ENCODE measurements around the gene PCMTD2. TPM values are rescaled to one million over a fixed set of nuclear protein-coding genes. Genes with fewer than 3 reads are reported as not detected.
A peak's percentile ranks its signal among the peaks of the same experiment; 100 is the strongest.

Gene PCMTD2
- 21.5 TPM for polyA plus RNA-seq (2012; ENCODE audit: missing spikeins)

GRCh38 chr20:64255361-64256281 lies at the start of gene PCMTD2:
Gene PCMTD2, plus strand, starts transcription at chr20:64255748. Its CDS starts 4,218 bp downstream, at chr20:64259966.
- DNase-seq (ENCODE audit: insufficient read length) (peak; percentile 96), FAIRE-seq (peak; percentile 86)
- peak; percentile 47; the same call in 1 of the 2 replicates for TF ChIP-seq POLR2A (IDR thresholded peaks at IDR 0.05; ENCODE audit: low read depth, low read length)
- TF ChIP-seq TAF1 (IDR thresholded peaks at IDR 0.05; ENCODE audit: borderline replicate concordance, low read depth, low read length) = no peak

- FAIRE-seq (no peak), DNase-seq (ENCODE audit: insufficient read length) (no peak)
- no peak for TF ChIP-seq POLR2A (IDR thresholded peaks at IDR 0.05; ENCODE audit: low read depth, low read length)
- no peak for TF ChIP-seq POLR2AphosphoS5 (IDR thresholded peaks at IDR 0.05; ENCODE audit: low read depth, low read length)
- no peak for TF ChIP-seq TAF1 (IDR thresholded peaks at IDR 0.05; ENCODE audit: borderline replicate concordance, low read depth, low read length)
Observed at GRCh38 chr20:64206614-64207013, 48.9 kb upstream of the PCMTD2 start.

GRCh38 chr20:64207641-64208590 lies 47.6 kb upstream of the PCMTD2 start:
- DNase-seq (ENCODE audit: insufficient read length) (no peak), FAIRE-seq (no peak)
- TF ChIP-seq POLR2AphosphoS5 (IDR thresholded peaks at IDR 0.05; ENCODE audit: low read depth, low read length) (no peak), POLR2A (IDR thresholded peaks at IDR 0.05; ENCODE audit: low read depth, low read length) (no peak), TAF1 (IDR thresholded peaks at IDR 0.05; ENCODE audit: borderline replicate concordance, low read depth, low read length) (no peak)

- TF ChIP-seq TAF1 (IDR thresholded peaks at IDR 0.05; ENCODE audit: borderline replicate concordance, low read depth, low read length) (no peak), POLR2A (IDR thresholded peaks at IDR 0.05; ENCODE audit: low read depth, low read length) (no peak), POLR2AphosphoS5 (IDR thresholded peaks at IDR 0.05; ENCODE audit: low read depth, low read length) (no peak)
- FAIRE-seq (no peak), DNase-seq (ENCODE audit: insufficient read length) (no peak)
Observed at GRCh38 chr20:64209148-64209547, 46.4 kb upstream of the PCMTD2 start.

- TF ChIP-seq TAF1 (IDR thresholded peaks at IDR 0.05; ENCODE audit: borderline replicate concordance, low read depth, low read length) (no peak), POLR2A (IDR thresholded peaks at IDR 0.05; ENCODE audit: low read depth, low read length) (no peak), POLR2AphosphoS5 (IDR thresholded peaks at IDR 0.05; ENCODE audit: low read depth, low read length) (no peak)
- FAIRE-seq = no peak
- DNase-seq (ENCODE audit: insufficient read length) = no peak
Observed at GRCh38 chr20:64210656-64211369, 44.7 kb upstream of the PCMTD2 start.

- DNase-seq (ENCODE audit: insufficient read length) = no peak
- no peak for TF ChIP-seq TAF1 (IDR thresholded peaks at IDR 0.05; ENCODE audit: borderline replicate concordance, low read depth, low read length)
- TF ChIP-seq POLR2A (IDR thresholded peaks at IDR 0.05; ENCODE audit: low read depth, low read length) = no peak
- no peak for TF ChIP-seq POLR2AphosphoS5 (IDR thresholded peaks at IDR 0.05; ENCODE audit: low read depth, low read length)
- no peak for FAIRE-seq
Observed at GRCh38 chr20:64211874-64212658, 43.5 kb upstream of the PCMTD2 start.

GRCh38 chr20:64212755-64213154 lies 42.8 kb upstream of the PCMTD2 start:
- no peak for FAIRE-seq
- DNase-seq (ENCODE audit: insufficient read length) = no peak
- TF ChIP-seq TAF1 (IDR thresholded peaks at IDR 0.05; ENCODE audit: borderline replicate concordance, low read depth, low read length) (no peak), POLR2A (IDR thresholded peaks at IDR 0.05; ENCODE audit: low read depth, low read length) (no peak), POLR2AphosphoS5 (IDR thresholded peaks at IDR 0.05; ENCODE audit: low read depth, low read length) (no peak)

- FAIRE-seq (no peak), DNase-seq (ENCODE audit: insufficient read length) (no peak)
- no peak for TF ChIP-seq TAF1 (IDR thresholded peaks at IDR 0.05; ENCODE audit: borderline replicate concordance, low read depth, low read length)
- TF ChIP-seq POLR2AphosphoS5 (IDR thresholded peaks at IDR 0.05; ENCODE audit: low read depth, low read length) = no peak
- TF ChIP-seq POLR2A (IDR thresholded peaks at IDR 0.05; ENCODE audit: low read depth, low read length) = no peak
Observed at GRCh38 chr20:64214113-64214512, 41.4 kb upstream of the PCMTD2 start.

- TF ChIP-seq POLR2AphosphoS5 (IDR thresholded peaks at IDR 0.05; ENCODE audit: low read depth, low read length) = no peak
- no peak for TF ChIP-seq TAF1 (IDR thresholded peaks at IDR 0.05; ENCODE audit: borderline replicate concordance, low read depth, low read length)
- TF ChIP-seq POLR2A (IDR thresholded peaks at IDR 0.05; ENCODE audit: low read depth, low read length) = no peak
- DNase-seq (ENCODE audit: insufficient read length) (no peak), FAIRE-seq (no peak)
Observed at GRCh38 chr20:64214952-64215351, 40.6 kb upstream of the PCMTD2 start.

GRCh38 chr20:64216036-64216435 lies 39.5 kb upstream of the PCMTD2 start:
- FAIRE-seq (no peak), DNase-seq (ENCODE audit: insufficient read length) (no peak)

More at GRCh38 chr20:64216036-64216435, 39.5 kb upstream of the PCMTD2 start:
- no peak for TF ChIP-seq POLR2AphosphoS5 (IDR thresholded peaks at IDR 0.05; ENCODE audit: low read depth, low read length)
- no peak for TF ChIP-seq TAF1 (IDR thresholded peaks at IDR 0.05; ENCODE audit: borderline replicate concordance, low read depth, low read length)
- TF ChIP-seq POLR2A (IDR thresholded peaks at IDR 0.05; ENCODE audit: low read depth, low read length) = no peak

Measured in GM12892 (cell line).